B cell (primary cell): ENCODE measurements around the gene CALN1.

ENCODE experiments used
- EZH2 ChIP-seq: IDR thresholded peaks from 2 replicates; pipeline ENCODE4 v1.6.1; 2012; ENCODE audit warnings: borderline replicate concordance, low read depth, mild to moderate bottlenecking, moderate library complexity, low read length; ENCODE audit not compliant: insufficient read depth, poor library complexity, severe bottlenecking
- TF ChIP-seq, protein P1 (sequence below): fragments of 200-600 bp; IDR thresholded peaks from one replicate; pipeline ENCODE4 v1.8.0; 2022; ENCODE audit warnings: antibody characterized with exemption, mild to moderate bottlenecking

DNA sequence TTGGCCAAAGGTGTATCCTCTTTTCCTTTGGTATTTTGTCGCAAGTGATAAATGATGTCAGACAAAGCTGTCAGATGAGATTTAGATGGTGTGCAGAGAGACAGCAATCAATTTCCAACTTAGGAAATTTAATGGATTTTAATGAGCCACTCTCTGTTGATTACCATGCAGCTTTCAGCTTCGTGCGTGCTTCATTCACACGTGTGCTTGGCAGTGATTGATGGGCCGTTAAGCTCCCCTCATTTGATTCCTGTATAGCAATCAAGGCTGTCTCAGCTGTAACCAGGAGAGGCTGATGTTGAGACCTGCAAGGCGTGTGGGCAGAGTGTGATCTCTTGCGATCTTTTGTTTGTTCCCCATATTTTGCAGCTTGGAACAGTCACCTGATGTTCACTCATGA lies 439.6 kb downstream of the CALN1 start:
- TF ChIP-seq, protein P1, sequence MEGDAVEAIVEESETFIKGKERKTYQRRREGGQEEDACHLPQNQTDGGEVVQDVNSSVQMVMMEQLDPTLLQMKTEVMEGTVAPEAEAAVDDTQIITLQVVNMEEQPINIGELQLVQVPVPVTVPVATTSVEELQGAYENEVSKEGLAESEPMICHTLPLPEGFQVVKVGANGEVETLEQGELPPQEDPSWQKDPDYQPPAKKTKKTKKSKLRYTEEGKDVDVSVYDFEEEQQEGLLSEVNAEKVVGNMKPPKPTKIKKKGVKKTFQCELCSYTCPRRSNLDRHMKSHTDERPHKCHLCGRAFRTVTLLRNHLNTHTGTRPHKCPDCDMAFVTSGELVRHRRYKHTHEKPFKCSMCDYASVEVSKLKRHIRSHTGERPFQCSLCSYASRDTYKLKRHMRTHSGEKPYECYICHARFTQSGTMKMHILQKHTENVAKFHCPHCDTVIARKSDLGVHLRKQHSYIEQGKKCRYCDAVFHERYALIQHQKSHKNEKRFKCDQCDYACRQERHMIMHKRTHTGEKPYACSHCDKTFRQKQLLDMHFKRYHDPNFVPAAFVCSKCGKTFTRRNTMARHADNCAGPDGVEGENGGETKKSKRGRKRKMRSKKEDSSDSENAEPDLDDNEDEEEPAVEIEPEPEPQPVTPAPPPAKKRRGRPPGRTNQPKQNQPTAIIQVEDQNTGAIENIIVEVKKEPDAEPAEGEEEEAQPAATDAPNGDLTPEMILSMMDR, result no peak
- TF ChIP-seq EZH2, result no peak
